ENCODE measurements around the gene AKAP6.

The AKAP6 gene

GRCh38 chr14:32403688-32404087 is 74.6 kb downstream of the AKAP6 start:
- Histone ChIP-seq H3K4me3 (ENCODE audit: low read length in 2 of 2) (no peak overlapping the region), H3K4me1 (ENCODE audit: control insufficient read depth in 2 of 2, insufficient read depth in 2 of 2, low read length in 2 of 2) (no peaks in the 10 kb centered on the region), H3K36me3 (ENCODE audit: control insufficient read depth in 2 of 2, insufficient read depth in 2 of 2, low read length in 2 of 2) (no peaks in the 10 kb centered on the region), H3K9me3 (ENCODE audit: control insufficient read depth in 2 of 2, low read length in 2 of 2) (no peaks in the 10 kb centered on the region), H3K27ac (ENCODE audit: low read depth in 2 of 2, low read length in 2 of 2) (no peak overlapping the region), H3K9ac (ENCODE audit: low read depth in 1 of 2, low read length in 2 of 2) (no peak overlapping the region), H3K27me3 (ENCODE audit: control insufficient read depth in 2 of 2, insufficient read depth in 2 of 2, low read length in 2 of 2) (no peaks in the 10 kb centered on the region)

GRCh38 chr14:32404784-32405573 is 75.9 kb downstream of the AKAP6 start:
- Histone ChIP-seq H3K4me3 (ENCODE audit: low read length in 2 of 2) (no peak overlapping the region), H3K9ac (ENCODE audit: low read depth in 1 of 2, low read length in 2 of 2) (no peak overlapping the region), H3K9me3 (ENCODE audit: control insufficient read depth in 2 of 2, low read length in 2 of 2) (no peaks in the 10 kb centered on the region), H3K27me3 (ENCODE audit: control insufficient read depth in 2 of 2, insufficient read depth in 2 of 2, low read length in 2 of 2) (no peaks in the 10 kb centered on the region), H3K27ac (ENCODE audit: low read depth in 2 of 2, low read length in 2 of 2) (no peak overlapping the region), H3K4me1 (ENCODE audit: control insufficient read depth in 2 of 2, insufficient read depth in 2 of 2, low read length in 2 of 2) (no peaks in the 10 kb centered on the region), H3K36me3 (ENCODE audit: control insufficient read depth in 2 of 2, insufficient read depth in 2 of 2, low read length in 2 of 2) (no peaks in the 10 kb centered on the region)

GRCh38 chr14:32405856-32406255 is 76.8 kb downstream of the AKAP6 start:
- Histone ChIP-seq H3K4me1 (ENCODE audit: control insufficient read depth in 2 of 2, insufficient read depth in 2 of 2, low read length in 2 of 2) (no peaks in the 10 kb centered on the region), H3K27ac (ENCODE audit: low read depth in 2 of 2, low read length in 2 of 2) (no peak overlapping the region), H3K27me3 (ENCODE audit: control insufficient read depth in 2 of 2, insufficient read depth in 2 of 2, low read length in 2 of 2) (no peaks in the 10 kb centered on the region), H3K9ac (ENCODE audit: low read depth in 1 of 2, low read length in 2 of 2) (no peak overlapping the region), H3K36me3 (ENCODE audit: control insufficient read depth in 2 of 2, insufficient read depth in 2 of 2, low read length in 2 of 2) (no peaks in the 10 kb centered on the region), H3K4me3 (ENCODE audit: low read length in 2 of 2) (no peak overlapping the region), H3K9me3 (ENCODE audit: control insufficient read depth in 2 of 2, low read length in 2 of 2) (no peaks in the 10 kb centered on the region)

- no peaks in the 10 kb centered on the region for H3K36me3 ChIP-seq (ENCODE audit: control insufficient read depth in 2 of 2, insufficient read depth in 2 of 2, low read length in 2 of 2)
- H3K4me3 ChIP-seq (ENCODE audit: low read length in 2 of 2) = no peak overlapping the region
- no peak overlapping the region for H3K27ac ChIP-seq (ENCODE audit: low read depth in 2 of 2, low read length in 2 of 2)
- no peak overlapping the region for H3K9ac ChIP-seq (ENCODE audit: low read depth in 1 of 2, low read length in 2 of 2)
- no peaks in the 10 kb centered on the region for H3K27me3 ChIP-seq (ENCODE audit: control insufficient read depth in 2 of 2, insufficient read depth in 2 of 2, low read length in 2 of 2)
- no peaks in the 10 kb centered on the region for H3K9me3 ChIP-seq (ENCODE audit: control insufficient read depth in 2 of 2, low read length in 2 of 2)
- no peaks in the 10 kb centered on the region for H3K4me1 ChIP-seq (ENCODE audit: control insufficient read depth in 2 of 2, insufficient read depth in 2 of 2, low read length in 2 of 2)
Observed at GRCh38 chr14:32407130-32407529, 78.0 kb downstream of the AKAP6 start.

- Histone ChIP-seq H3K9ac (ENCODE audit: low read depth in 1 of 2, low read length in 2 of 2) (no peak overlapping the region), H3K27ac (ENCODE audit: low read depth in 2 of 2, low read length in 2 of 2) (no peak overlapping the region), H3K4me1 (ENCODE audit: control insufficient read depth in 2 of 2, insufficient read depth in 2 of 2, low read length in 2 of 2) (no peaks in the 10 kb centered on the region), H3K27me3 (ENCODE audit: control insufficient read depth in 2 of 2, insufficient read depth in 2 of 2, low read length in 2 of 2) (no peaks in the 10 kb centered on the region), H3K9me3 (ENCODE audit: control insufficient read depth in 2 of 2, low read length in 2 of 2) (no peaks in the 10 kb centered on the region), H3K36me3 (ENCODE audit: control insufficient read depth in 2 of 2, insufficient read depth in 2 of 2, low read length in 2 of 2) (no peaks in the 10 kb centered on the region), H3K4me3 (ENCODE audit: low read length in 2 of 2) (no peak overlapping the region)
Observed at GRCh38 chr14:32408018-32408417, 78.9 kb downstream of the AKAP6 start.

GRCh38 chr14:32412103-32412502 is 83.0 kb downstream of the AKAP6 start:
- no peaks in the 10 kb centered on the region for H3K27me3 ChIP-seq (ENCODE audit: control insufficient read depth in 2 of 2, insufficient read depth in 2 of 2, low read length in 2 of 2)
- no peak overlapping the region for H3K4me3 ChIP-seq (ENCODE audit: low read length in 2 of 2)
- H3K27ac ChIP-seq (ENCODE audit: low read depth in 2 of 2, low read length in 2 of 2) = no peak overlapping the region
- no peaks in the 10 kb centered on the region for H3K9me3 ChIP-seq (ENCODE audit: control insufficient read depth in 2 of 2, low read length in 2 of 2)
- H3K36me3 ChIP-seq (ENCODE audit: control insufficient read depth in 2 of 2, insufficient read depth in 2 of 2, low read length in 2 of 2) = no peaks in the 10 kb centered on the region
- no peak overlapping the region for H3K9ac ChIP-seq (ENCODE audit: low read depth in 1 of 2, low read length in 2 of 2)
- H3K4me1 ChIP-seq (ENCODE audit: control insufficient read depth in 2 of 2, insufficient read depth in 2 of 2, low read length in 2 of 2) = no peaks in the 10 kb centered on the region

- no peak overlapping the region for H3K9ac ChIP-seq (ENCODE audit: low read depth in 1 of 2, low read length in 2 of 2)
- no peaks in the 10 kb centered on the region for H3K27me3 ChIP-seq (ENCODE audit: control insufficient read depth in 2 of 2, insufficient read depth in 2 of 2, low read length in 2 of 2)
- no peaks in the 10 kb centered on the region for H3K36me3 ChIP-seq (ENCODE audit: control insufficient read depth in 2 of 2, insufficient read depth in 2 of 2, low read length in 2 of 2)
- H3K9me3 ChIP-seq (ENCODE audit: control insufficient read depth in 2 of 2, low read length in 2 of 2) = no peaks in the 10 kb centered on the region
- H3K27ac ChIP-seq (ENCODE audit: low read depth in 2 of 2, low read length in 2 of 2) = no peak overlapping the region
- H3K4me1 ChIP-seq (ENCODE audit: control insufficient read depth in 2 of 2, insufficient read depth in 2 of 2, low read length in 2 of 2) = no peaks in the 10 kb centered on the region
- H3K4me3 ChIP-seq (ENCODE audit: low read length in 2 of 2) = no peak overlapping the region
Observed at GRCh38 chr14:32412532-32412931, 83.4 kb downstream of the AKAP6 start.

- no peak overlapping the region for H3K27ac ChIP-seq (ENCODE audit: low read depth in 2 of 2, low read length in 2 of 2)
- H3K9ac ChIP-seq (ENCODE audit: low read depth in 1 of 2, low read length in 2 of 2) = no peak overlapping the region
- H3K4me3 ChIP-seq (ENCODE audit: low read length in 2 of 2) = no peak overlapping the region
- H3K9me3 ChIP-seq (ENCODE audit: control insufficient read depth in 2 of 2, low read length in 2 of 2) = no peaks in the 10 kb centered on the region
- H3K27me3 ChIP-seq (ENCODE audit: control insufficient read depth in 2 of 2, insufficient read depth in 2 of 2, low read length in 2 of 2) = no peaks in the 10 kb centered on the region
- H3K36me3 ChIP-seq (ENCODE audit: control insufficient read depth in 2 of 2, insufficient read depth in 2 of 2, low read length in 2 of 2) = no peaks in the 10 kb centered on the region
- peaks cover 0 to 3% of the 10 kb centered on the region in 2 donors for H3K4me1 ChIP-seq (ENCODE audit: control insufficient read depth in 2 of 2, insufficient read depth in 2 of 2, low read length in 2 of 2)
Observed at GRCh38 chr14:32413967-32414640, 85.0 kb downstream of the AKAP6 start.

- Histone ChIP-seq H3K4me1 (ENCODE audit: control insufficient read depth in 2 of 2, insufficient read depth in 2 of 2, low read length in 2 of 2) (peaks cover 0 to 3% of the 10 kb centered on the region in 2 donors), H3K36me3 (ENCODE audit: control insufficient read depth in 2 of 2, insufficient read depth in 2 of 2, low read length in 2 of 2) (no peaks in the 10 kb centered on the region), H3K27ac (ENCODE audit: low read depth in 2 of 2, low read length in 2 of 2) (no peak overlapping the region), H3K9ac (ENCODE audit: low read depth in 1 of 2, low read length in 2 of 2) (no peak overlapping the region), H3K4me3 (ENCODE audit: low read length in 2 of 2) (no peak overlapping the region), H3K9me3 (ENCODE audit: control insufficient read depth in 2 of 2, low read length in 2 of 2) (no peaks in the 10 kb centered on the region), H3K27me3 (ENCODE audit: control insufficient read depth in 2 of 2, insufficient read depth in 2 of 2, low read length in 2 of 2) (no peaks in the 10 kb centered on the region)
Observed at GRCh38 chr14:32414808-32415255, 85.7 kb downstream of the AKAP6 start.

- Histone ChIP-seq H3K9me3 (ENCODE audit: control insufficient read depth in 2 of 2, low read length in 2 of 2) (no peaks in the 10 kb centered on the region), H3K36me3 (ENCODE audit: control insufficient read depth in 2 of 2, insufficient read depth in 2 of 2, low read length in 2 of 2) (no peaks in the 10 kb centered on the region), H3K27me3 (ENCODE audit: control insufficient read depth in 2 of 2, insufficient read depth in 2 of 2, low read length in 2 of 2) (no peaks in the 10 kb centered on the region), H3K4me1 (ENCODE audit: control insufficient read depth in 2 of 2, insufficient read depth in 2 of 2, low read length in 2 of 2) (peaks cover 0 to 3% of the 10 kb centered on the region in 2 donors), H3K27ac (ENCODE audit: low read depth in 2 of 2, low read length in 2 of 2) (no peak overlapping the region), H3K9ac (ENCODE audit: low read depth in 1 of 2, low read length in 2 of 2) (no peak overlapping the region), H3K4me3 (ENCODE audit: low read length in 2 of 2) (no peak overlapping the region)
Observed at GRCh38 chr14:32417956-32418552, 89.0 kb downstream of the AKAP6 start.

All from mucosa of rectum (tissue), 2 donors.